Measurements from ENCODE around the gene TBL2. TPM values are rescaled to one million over a fixed set of nuclear protein-coding genes. Genes with fewer than 3 reads are reported as not detected.
"Not testable (repeated sequence)": the region's sequence is repeated elsewhere in the genome, so short reads cannot be mapped to it uniquely, and the experiment has no call there.

Gene TBL2
- total RNA-seq, 2 donors from 2014 or later, result 30.7 to 36.6 TPM

- ATAC-seq (peak in 1 of 2 donors; percentile 14), DNase-seq (ENCODE audit: low spot score) (no peak)
- Mint-ChIP-seq H3K4me1 (ENCODE audit: low read depth in 2 of 2) (peaks cover 12 to 16% of the 10 kb centered on the region in 2 donors), H3K36me3 (peaks cover 12% of the 10 kb centered on the region), H3K27ac (no peak overlapping the region), H3K9me3 (no peaks in the 10 kb centered on the region), H3K4me3 (no peak overlapping the region), H3K27me3 (no peaks in the 10 kb centered on the region)
Observed at GRCh38 chr7:73570521-73570920, 7.9 kb downstream of the TBL2 start.

- Mint-ChIP-seq H3K27me3 (no peaks in the 10 kb centered on the region), H3K9me3 (no peaks in the 10 kb centered on the region), H3K4me3 (no peak overlapping the region), H3K4me1 (ENCODE audit: low read depth in 2 of 2) (peaks cover 15% of the 10 kb centered on the region in 2 donors), H3K36me3 (peaks cover 12% of the 10 kb centered on the region), H3K27ac (no peak overlapping the region)
- no peak for ATAC-seq
- no peak for DNase-seq (ENCODE audit: low spot score)
Observed at GRCh38 chr7:73569042-73569608, 9.3 kb downstream of the TBL2 start.

GRCh38 chr7:73567846-73568685 is 10.3 kb downstream of the TBL2 start:
- Mint-ChIP-seq H3K4me1 (ENCODE audit: low read depth in 2 of 2) (peaks cover 15% of the 10 kb centered on the region in 2 donors), H3K9me3 (no peaks in the 10 kb centered on the region), H3K4me3 (no peak overlapping the region), H3K27me3 (no peaks in the 10 kb centered on the region), H3K27ac (no peak overlapping the region), H3K36me3 (peaks cover 12% of the 10 kb centered on the region)
- ATAC-seq (no peak), DNase-seq (ENCODE audit: low spot score) (no peak)

GRCh38 chr7:73567140-73567539 is 11.2 kb downstream of the TBL2 start:
- Mint-ChIP-seq H3K4me1 (ENCODE audit: low read depth in 2 of 2) (peaks cover 15% of the 10 kb centered on the region in 2 donors), H3K4me3 (no peak overlapping the region), H3K36me3 (peaks cover 9% of the 10 kb centered on the region), H3K9me3 (no peaks in the 10 kb centered on the region), H3K27ac (no peak overlapping the region), H3K27me3 (no peaks in the 10 kb centered on the region)
- ATAC-seq (no peak), DNase-seq (ENCODE audit: low spot score) (no peak)

GRCh38 chr7:73566431-73566830 is 11.9 kb downstream of the TBL2 start:
- not testable (repeated sequence) for ATAC-seq; H3K9me3 Mint-ChIP-seq; DNase-seq (ENCODE audit: low spot score); H3K27me3 Mint-ChIP-seq; H3K36me3 Mint-ChIP-seq
- H3K4me3 Mint-ChIP-seq, result peak overlapping the region; percentile 90
- peaks cover 15% of the 10 kb centered on the region in 2 donors for H3K4me1 Mint-ChIP-seq (ENCODE audit: low read depth in 2 of 2)
- H3K27ac Mint-ChIP-seq, result peak overlapping the region; percentile 26 to 50

GRCh38 chr7:73565675-73566340 is 12.6 kb downstream of the TBL2 start:
- peak overlapping the region; percentile 26 to 50 for H3K27ac Mint-ChIP-seq
- no peak for DNase-seq (ENCODE audit: low spot score)
- no peaks in the 10 kb centered on the region for H3K27me3 Mint-ChIP-seq
- H3K36me3 Mint-ChIP-seq, result peaks cover 9% of the 10 kb centered on the region
- peak overlapping the region; percentile 90 for H3K4me3 Mint-ChIP-seq
- ATAC-seq, result peak; percentile 59 to 64
- peaks cover 15% of the 10 kb centered on the region in 2 donors for H3K4me1 Mint-ChIP-seq (ENCODE audit: low read depth in 2 of 2)
- H3K9me3 Mint-ChIP-seq, result no peaks in the 10 kb centered on the region

GRCh38 chr7:73560109-73560835 is 18.1 kb downstream of the TBL2 start:
- no peak overlapping the region for H3K4me3 Mint-ChIP-seq
- ATAC-seq, result no peak

GRCh38 chr7:73557397-73558257 is 20.8 kb downstream of the TBL2 start, which contains the start of gene BCL7B:
Gene BCL7B (minus strand): TSS chr7:73557690. CDS start chr7:73557578, 112 bp downstream.
- Mint-ChIP-seq H3K27me3 (no peaks in the 10 kb centered on the region), H3K36me3 (peaks cover 8% of the 10 kb centered on the region), H3K9me3 (no peaks in the 10 kb centered on the region), H3K4me3 (peak within 1 kb of the TSS; percentile 98), H3K27ac (peak within 1 kb of the TSS; percentile 89 to 94), H3K4me1 (ENCODE audit: low read depth in 2 of 2) (peaks cover 25 to 26% of the 10 kb centered on the region in 2 donors)
- ATAC-seq (peak; percentile 78 to 85), DNase-seq (ENCODE audit: low spot score) (peak; percentile 85)

More at GRCh38 chr7:73560109-73560835, 18.1 kb downstream of the TBL2 start:
- peaks cover 5% of the 10 kb centered on the region for H3K36me3 Mint-ChIP-seq
- peaks cover 14 to 15% of the 10 kb centered on the region in 2 donors for H3K4me1 Mint-ChIP-seq (ENCODE audit: low read depth in 2 of 2)
- H3K27me3 Mint-ChIP-seq, result no peaks in the 10 kb centered on the region
- no peak overlapping the region for H3K27ac Mint-ChIP-seq
- no peak for DNase-seq (ENCODE audit: low spot score)
- no peaks in the 10 kb centered on the region for H3K9me3 Mint-ChIP-seq

GRCh38 chr7:73557108-73557396 is 21.3 kb downstream of the TBL2 start:
- peak overlapping the region; percentile 98 for H3K4me3 Mint-ChIP-seq
- peak; percentile 97 for ATAC-seq

GRCh38 chr7:73556208-73557107 is 21.9 kb downstream of the TBL2 start:
- H3K4me1 Mint-ChIP-seq (ENCODE audit: low read depth in 2 of 2), result peaks cover 25 to 29% of the 10 kb centered on the region in 2 donors
- peak overlapping the region; percentile 98 for H3K4me3 Mint-ChIP-seq
- ATAC-seq (no peak), DNase-seq (ENCODE audit: low spot score) (no peak)
- H3K36me3 Mint-ChIP-seq, result peaks cover 12% of the 10 kb centered on the region
- no peaks in the 10 kb centered on the region for H3K9me3 Mint-ChIP-seq
- peak overlapping the region; percentile 89 to 94 for H3K27ac Mint-ChIP-seq
- no peaks in the 10 kb centered on the region for H3K27me3 Mint-ChIP-seq

More at GRCh38 chr7:73557108-73557396, 21.3 kb downstream of the TBL2 start:
- no peaks in the 10 kb centered on the region for H3K9me3 Mint-ChIP-seq
- peak overlapping the region; percentile 89 to 94 for H3K27ac Mint-ChIP-seq
- H3K4me1 Mint-ChIP-seq (ENCODE audit: low read depth in 2 of 2), result peaks cover 25 to 28% of the 10 kb centered on the region in 2 donors
- peak; percentile 98 for DNase-seq (ENCODE audit: low spot score)
- H3K36me3 Mint-ChIP-seq, result peaks cover 10% of the 10 kb centered on the region
- H3K27me3 Mint-ChIP-seq, result no peaks in the 10 kb centered on the region

- no peak for DNase-seq (ENCODE audit: low spot score)
- Mint-ChIP-seq H3K27me3 (no peaks in the 10 kb centered on the region), H3K4me3 (peak overlapping the region; percentile 98), H3K27ac (peak overlapping the region; percentile 89 to 94), H3K9me3 (no peaks in the 10 kb centered on the region), H3K36me3 (peaks cover 12% of the 10 kb centered on the region), H3K4me1 (ENCODE audit: low read depth in 2 of 2) (peaks cover 25 to 29% of the 10 kb centered on the region in 2 donors)
- ATAC-seq, result no peak
Observed at GRCh38 chr7:73555411-73555982, 22.9 kb downstream of the TBL2 start.

- Mint-ChIP-seq H3K36me3 (peaks cover 11% of the 10 kb centered on the region), H3K4me1 (ENCODE audit: low read depth in 2 of 2) (peaks cover 19 to 29% of the 10 kb centered on the region in 2 donors)
- not testable (repeated sequence) for H3K27me3 Mint-ChIP-seq; ATAC-seq; DNase-seq (ENCODE audit: low spot score); H3K4me3 Mint-ChIP-seq; H3K9me3 Mint-ChIP-seq; H3K27ac Mint-ChIP-seq
Observed at GRCh38 chr7:73550093-73550492, 28.3 kb downstream of the TBL2 start.

Data from natural killer cell treated with Interleukin-12 subunit alpha and Interleukin-12 subunit beta and Interleukin-15 and Interleukin-18, amount 100 ng/mL, for 72 hours (primary cell).